Measurements from ENCODE around the gene COX5B.
A peak's percentile ranks its signal among the peaks of the same experiment; 100 is the strongest.
"Not testable (repeated sequence)": the region's sequence is repeated elsewhere in the genome, so short reads cannot be mapped to it uniquely, and the experiment has no call there.

COX5B gene

DNA sequence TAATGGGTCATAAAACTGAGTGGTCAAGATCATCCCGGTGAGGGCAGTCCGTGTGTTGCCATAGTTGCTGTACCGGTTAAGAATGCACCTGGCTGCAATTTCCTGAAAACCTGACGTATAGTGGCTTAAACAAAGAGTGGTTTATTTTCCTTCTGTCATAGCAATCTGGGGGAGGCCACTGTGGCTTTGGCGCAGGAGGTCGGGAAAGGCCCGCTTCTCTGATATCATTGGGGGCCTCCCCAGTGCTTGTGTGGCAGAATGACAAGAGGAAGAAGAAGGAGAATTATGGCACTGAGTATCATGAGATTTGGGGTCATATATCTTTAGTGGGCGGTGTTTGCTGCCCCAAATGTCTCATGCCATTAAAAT lies 28.0 kb downstream of the COX5B start:
- TF ChIP-seq CTCF (IDR thresholded peaks at IDR 0.05; ENCODE audit: extremely low read depth, missing control alignments): no peak
- peak; percentile 41 for DNase-seq (ENCODE audit: low spot score)

- DNase-seq (ENCODE audit: low spot score): no peak
- TF ChIP-seq CTCF (IDR thresholded peaks at IDR 0.05; ENCODE audit: extremely low read depth, missing control alignments): no peak
These were observed 29.7 kb downstream of the COX5B start for GRCh38 chr2:97675430-97676113.

- TF ChIP-seq CTCF (IDR thresholded peaks at IDR 0.05; ENCODE audit: extremely low read depth, missing control alignments): no peak
- DNase-seq (ENCODE audit: low spot score): no peak
These were observed 30.8 kb downstream of the COX5B start for GRCh38 chr2:97676620-97677019.

GRCh38 chr2:97677480-97677879 lies 31.6 kb downstream of the COX5B start:
- TF ChIP-seq CTCF (IDR thresholded peaks at IDR 0.05; ENCODE audit: extremely low read depth, missing control alignments): no peak
- DNase-seq (ENCODE audit: low spot score): no peak

DNA sequence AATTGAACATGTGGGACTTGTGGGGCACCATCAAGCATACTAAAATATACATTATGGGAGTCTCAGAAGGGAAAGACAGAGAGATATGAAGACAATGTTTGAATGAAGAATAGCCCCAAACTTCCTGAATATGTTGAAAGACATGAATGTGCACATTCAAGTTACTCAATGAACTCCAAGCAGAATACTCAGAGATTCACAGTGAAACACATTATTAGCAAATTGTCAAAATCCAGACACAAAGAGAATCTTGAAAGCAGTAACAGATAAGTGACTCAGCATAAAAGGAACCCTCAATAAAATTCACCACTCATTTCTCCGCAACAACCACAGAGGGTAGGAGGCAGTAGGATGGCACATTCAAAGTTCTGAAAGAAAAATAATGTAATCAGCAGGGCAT lies 32.4 kb downstream of the COX5B start:
- no peak for TF ChIP-seq CTCF (IDR thresholded peaks at IDR 0.05; ENCODE audit: extremely low read depth, missing control alignments)
- no peak for DNase-seq (ENCODE audit: low spot score)

DNA sequence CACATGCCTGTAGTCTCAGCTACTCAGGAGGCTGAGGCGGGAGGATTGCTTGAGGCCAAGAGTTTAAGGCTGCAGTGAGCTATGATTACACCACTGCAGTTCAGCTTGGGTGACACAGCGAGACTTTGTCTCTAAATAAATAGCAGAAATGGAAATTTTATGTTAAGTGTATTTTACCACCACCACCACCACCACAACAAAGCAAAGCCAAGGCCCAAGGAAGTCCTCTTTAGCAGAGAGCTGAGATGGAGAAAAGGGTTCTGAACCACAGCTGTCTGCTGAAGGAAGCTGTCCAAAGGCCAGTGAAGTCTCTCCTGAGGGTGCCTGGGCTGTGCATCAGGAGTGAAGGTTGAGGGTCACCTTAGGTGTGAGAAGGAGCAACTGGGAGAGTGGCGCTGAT lies 41.4 kb downstream of the COX5B start:
- DNase-seq (ENCODE audit: low spot score): not testable (repeated sequence)

DNA sequence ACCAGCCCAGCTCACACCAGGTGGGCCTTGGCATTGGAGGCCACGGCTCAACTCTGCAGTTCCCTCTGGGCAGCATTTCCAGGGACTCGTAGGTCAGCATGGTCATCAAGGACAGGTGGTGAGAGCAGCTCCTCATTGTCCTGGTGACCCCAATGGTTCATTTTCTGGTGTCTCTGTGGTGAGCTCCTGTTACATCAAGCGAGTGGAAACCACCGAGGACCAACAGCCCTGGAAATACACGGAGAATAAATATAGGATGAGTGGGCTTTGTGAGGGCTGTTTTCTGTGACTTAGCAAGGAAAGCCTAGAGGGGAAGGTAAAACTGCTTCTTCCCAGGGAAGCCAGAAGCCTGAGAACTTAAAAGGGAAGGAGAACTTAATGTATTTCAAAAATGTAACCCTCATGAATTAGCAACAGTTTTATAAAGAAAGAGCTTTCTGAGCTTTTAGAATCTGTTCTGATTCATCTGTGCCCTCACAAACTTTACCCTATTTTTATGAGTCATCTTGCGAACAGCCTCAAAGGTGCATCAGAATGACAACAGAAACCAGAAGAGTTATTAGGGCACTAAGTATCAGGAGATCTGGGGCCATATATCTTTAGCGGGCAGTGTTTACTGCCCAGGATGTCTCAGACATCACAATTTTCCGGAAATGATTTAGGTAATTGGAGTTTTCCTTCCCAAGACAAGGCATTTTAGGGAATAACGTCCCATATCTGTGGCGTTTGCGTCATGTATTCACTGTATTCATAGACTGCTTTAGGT lies 42.4 kb downstream of the COX5B start:
- DNase-seq (ENCODE audit: low spot score): no peak
- TF ChIP-seq CTCF (IDR thresholded peaks at IDR 0.05; ENCODE audit: extremely low read depth, missing control alignments): no peak

DNA sequence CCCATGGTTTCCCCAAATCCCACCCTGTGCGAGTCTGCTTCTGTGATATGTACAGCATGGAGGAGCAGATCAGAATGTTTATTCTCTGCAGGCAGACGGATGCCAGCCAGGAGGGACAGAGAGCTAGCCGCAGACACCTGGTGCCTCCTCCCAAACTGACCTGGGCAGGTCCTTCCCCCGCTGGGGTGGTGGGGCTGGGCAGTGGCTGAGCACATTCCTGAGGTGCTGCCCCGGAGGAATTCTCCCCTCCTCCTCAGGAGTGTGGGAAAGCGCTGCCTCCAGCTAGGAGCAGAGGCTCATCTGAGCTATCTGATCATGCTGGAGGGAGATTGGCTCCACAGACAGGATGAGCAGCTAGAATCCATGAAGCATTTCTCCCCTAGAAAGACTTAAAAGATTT lies 45.3 kb downstream of the COX5B start:
- DNase-seq (ENCODE audit: low spot score): no peak
- no peak for TF ChIP-seq CTCF (IDR thresholded peaks at IDR 0.05; ENCODE audit: extremely low read depth, missing control alignments)
